PFSK-1 (cell line): ENCODE data around the gene GPLD1.

Source experiments
- POLR2AphosphoS5 ChIP-seq: IDR thresholded peaks from 2 replicates; pipeline ENCODE4 v1.6.1; 2012; ENCODE audit warnings: low read depth, mild to moderate bottlenecking, control low read depth, low read length, moderate library complexity
- REST ChIP-seq, 2 experiments: IDR thresholded peaks; 2 replicates each; pipeline versions ENCODE4 v1.6.1 to v1.8.0; 2011 to 2012; ENCODE audit warnings: low read depth in 2 of 2, low read length in 2 of 2, control low read depth in 1 of 2, inconsistent platforms in 1 of 2, mild to moderate bottlenecking in 1 of 2, moderate library complexity in 1 of 2; ENCODE audit not compliant: insufficient read depth in 1 of 2

DNA sequence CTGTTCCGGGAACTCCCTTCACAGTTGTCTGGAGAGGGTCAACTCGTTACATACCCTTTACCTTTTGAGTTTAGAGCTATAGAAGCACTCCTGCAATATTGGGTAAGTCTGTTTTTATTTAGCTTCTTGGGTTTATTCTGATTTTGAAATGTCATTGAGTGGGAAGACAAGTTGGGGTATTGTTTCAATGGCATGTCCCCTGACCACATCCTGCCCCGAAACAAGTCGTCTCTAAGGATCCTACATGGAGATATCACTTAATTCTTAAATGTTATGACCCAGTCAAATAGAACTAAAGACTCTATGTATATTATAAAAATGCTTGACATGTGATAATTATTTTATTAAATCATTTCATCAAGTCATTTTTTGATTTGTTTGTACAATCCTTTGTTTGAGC is 77.1 kb downstream of the GPLD1 start:
- TF ChIP-seq REST (IDR thresholded peaks at IDR 0.05; ENCODE audit: insufficient read depth in 1 of 2, low read depth in 2 of 2, low read length in 2 of 2) (no peak), POLR2AphosphoS5 (no peak)
